Measurements from ENCODE around the gene TMEM87B. TPM values are rescaled to one million over a fixed set of nuclear protein-coding genes. Genes with fewer than 3 reads are reported as not detected.

Gene TMEM87B
- 10 to 100 TPM; 26.1 to 35.3 TPM for total RNA-seq

GRCh38 chr2:112054847-112055729 lies at the start of gene TMEM87B:
Gene TMEM87B (plus strand): TSS chr2:112055269. CDS start chr2:112055592, 323 bp downstream.
- Histone ChIP-seq H3K27me3 (replicated peaks; ENCODE audit: insufficient read depth) (no peaks in the 10 kb centered on the region), H3K4me3 (peak within 1 kb of the TSS; percentile 91), H3K4me1 (ENCODE audit: control insufficient read depth in 1 of 2, low read depth in 2 of 2) (peaks cover 13 to 32% of the 10 kb centered on the region in 2 donors), H3K36me3 (no peaks in the 10 kb centered on the region), H3K9me3 (no peaks in the 10 kb centered on the region), H3K27ac (peak within 1 kb of the TSS; percentile 90 to 98)
- no peak for TF ChIP-seq CTCF (IDR thresholded peaks at IDR 0.05)
- ATAC-seq (ENCODE audit: insufficient number of reproducible peaks, low FRiP score, low read depth), result peak; percentile 84
- peak; percentile 95 for DNase-seq (ENCODE audit: low spot score)

GRCh38 chr2:112005406-112006075 lies 49.5 kb upstream of the TMEM87B start:
- H3K36me3 ChIP-seq, result peaks cover 25% of the 10 kb centered on the region
- no peak for TF ChIP-seq CTCF (IDR thresholded peaks at IDR 0.05)
- H3K4me3 ChIP-seq, result no peak overlapping the region
- ATAC-seq (ENCODE audit: insufficient number of reproducible peaks, low FRiP score, low read depth), result no peak
- H3K9me3 ChIP-seq, result no peaks in the 10 kb centered on the region
- DNase-seq (ENCODE audit: low spot score), result no peak
- peaks cover 4 to 11% of the 10 kb centered on the region in 2 donors for H3K4me1 ChIP-seq (ENCODE audit: control insufficient read depth in 1 of 2, low read depth in 2 of 2)
- peak overlapping the region in 1 of 2 donors; percentile 51 for H3K27ac ChIP-seq
- H3K27me3 ChIP-seq (replicated peaks; ENCODE audit: insufficient read depth), result no peaks in the 10 kb centered on the region

GRCh38 chr2:112006076-112006410 lies 49.0 kb upstream of the TMEM87B start:
- Histone ChIP-seq H3K36me3 (peaks cover 30% of the 10 kb centered on the region), H3K4me3 (no peak overlapping the region), H3K4me1 (ENCODE audit: control insufficient read depth in 1 of 2, low read depth in 2 of 2) (peaks cover 4 to 11% of the 10 kb centered on the region in 2 donors), H3K27ac (peak overlapping the region in 1 of 2 donors; percentile 51), H3K9me3 (no peaks in the 10 kb centered on the region), H3K27me3 (replicated peaks; ENCODE audit: insufficient read depth) (no peaks in the 10 kb centered on the region)
- DNase-seq (ENCODE audit: low spot score) (no peak), ATAC-seq (ENCODE audit: insufficient number of reproducible peaks, low FRiP score, low read depth) (no peak)
- TF ChIP-seq CTCF (IDR thresholded peaks at IDR 0.05), result no peak

- ATAC-seq (ENCODE audit: insufficient number of reproducible peaks, low FRiP score, low read depth), result no peak
- Histone ChIP-seq H3K27ac (no peak overlapping the region), H3K27me3 (replicated peaks; ENCODE audit: insufficient read depth) (no peaks in the 10 kb centered on the region), H3K4me1 (ENCODE audit: control insufficient read depth in 1 of 2, low read depth in 2 of 2) (peaks cover 0 to 11% of the 10 kb centered on the region in 2 donors), H3K4me3 (no peak overlapping the region), H3K36me3 (peaks cover 43% of the 10 kb centered on the region), H3K9me3 (no peaks in the 10 kb centered on the region)
- no peak for DNase-seq (ENCODE audit: low spot score)
- no peak for TF ChIP-seq CTCF (IDR thresholded peaks at IDR 0.05)
Measured at GRCh38 chr2:112007493-112007892, 47.6 kb upstream of the TMEM87B start.

GRCh38 chr2:112008910-112009485 lies 46.1 kb upstream of the TMEM87B start:
- DNase-seq (ENCODE audit: low spot score), result no peak
- TF ChIP-seq CTCF (IDR thresholded peaks at IDR 0.05), result no peak
- ATAC-seq (ENCODE audit: insufficient number of reproducible peaks, low FRiP score, low read depth), result no peak
- no peak overlapping the region for H3K27ac ChIP-seq
- peaks cover 44% of the 10 kb centered on the region for H3K36me3 ChIP-seq
- H3K4me3 ChIP-seq, result no peak overlapping the region
- H3K4me1 ChIP-seq (ENCODE audit: control insufficient read depth in 1 of 2, low read depth in 2 of 2), result peaks cover 0 to 11% of the 10 kb centered on the region in 2 donors
- no peaks in the 10 kb centered on the region for H3K27me3 ChIP-seq (replicated peaks; ENCODE audit: insufficient read depth)
- no peaks in the 10 kb centered on the region for H3K9me3 ChIP-seq

Data from thoracic aorta (tissue), 2 donors.